Measurements from ENCODE around the gene MILR1. TPM values are rescaled to one million over a fixed set of nuclear protein-coding genes. Genes with fewer than 3 reads are reported as not detected.
"Not testable (repeated sequence)": the region's sequence is repeated elsewhere in the genome, so short reads cannot be mapped to it uniquely, and the experiment has no call there.

The MILR1 gene
- total RNA-seq, 1 donor from 2014 or later, result not detected

DNA sequence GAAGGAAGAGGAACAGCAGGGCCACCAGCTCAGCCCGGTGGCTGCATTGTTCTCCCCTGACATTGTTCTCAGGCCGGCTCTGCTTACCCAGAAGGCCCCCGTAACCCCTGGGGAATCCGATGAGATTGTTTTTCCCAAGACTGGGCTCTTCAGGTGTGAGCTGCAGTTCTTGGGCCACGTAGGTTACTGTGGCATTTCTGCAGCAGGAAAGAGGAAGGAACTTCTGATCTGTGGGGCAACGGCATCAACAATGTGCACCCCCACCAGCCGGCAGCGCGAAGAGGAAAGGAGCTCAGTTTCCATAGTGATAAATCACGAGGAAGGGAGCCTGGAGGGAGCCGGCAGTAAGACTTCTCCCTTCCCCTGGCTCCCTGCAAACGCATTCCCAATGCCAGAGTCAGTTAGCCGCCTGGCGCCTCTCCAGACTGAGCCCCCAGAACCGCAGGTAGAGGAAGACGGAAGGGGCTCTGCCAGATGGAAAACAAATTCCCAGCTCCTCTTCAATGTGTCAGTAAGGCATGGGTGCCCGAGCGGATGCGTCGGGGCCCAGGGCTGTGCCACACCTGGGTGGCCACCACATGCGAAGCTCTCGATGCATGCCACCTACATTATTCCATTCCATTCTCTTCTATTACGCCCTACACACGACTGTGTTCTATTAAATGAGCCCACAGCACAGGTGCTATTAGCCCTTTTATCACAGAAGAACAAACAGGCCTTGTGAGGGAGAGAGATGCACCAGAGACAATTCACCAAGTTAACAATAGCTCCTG, 36.7 kb upstream of the MILR1 start:
- H3K4me3 Mint-ChIP-seq (ENCODE audit: unreplicated experiment), result peak overlapping the region; percentile 58
- peaks cover 9% of the 10 kb centered on the region for H3K27me3 Mint-ChIP-seq (ENCODE audit: unreplicated experiment)
- peak overlapping the region; percentile 11 for H3K27ac Mint-ChIP-seq (ENCODE audit: unreplicated experiment)
- H3K9me3 Mint-ChIP-seq (ENCODE audit: unreplicated experiment), result no peaks in the 10 kb centered on the region
- H3K36me3 Mint-ChIP-seq (ENCODE audit: unreplicated experiment), result no peaks in the 10 kb centered on the region
- H3K4me1 Mint-ChIP-seq (ENCODE audit: unreplicated experiment), result peaks cover 19% of the 10 kb centered on the region
- DNase-seq (ENCODE audit: extremely low spot score, unreplicated experiment), result no peak
- TF ChIP-seq, protein P1, sequence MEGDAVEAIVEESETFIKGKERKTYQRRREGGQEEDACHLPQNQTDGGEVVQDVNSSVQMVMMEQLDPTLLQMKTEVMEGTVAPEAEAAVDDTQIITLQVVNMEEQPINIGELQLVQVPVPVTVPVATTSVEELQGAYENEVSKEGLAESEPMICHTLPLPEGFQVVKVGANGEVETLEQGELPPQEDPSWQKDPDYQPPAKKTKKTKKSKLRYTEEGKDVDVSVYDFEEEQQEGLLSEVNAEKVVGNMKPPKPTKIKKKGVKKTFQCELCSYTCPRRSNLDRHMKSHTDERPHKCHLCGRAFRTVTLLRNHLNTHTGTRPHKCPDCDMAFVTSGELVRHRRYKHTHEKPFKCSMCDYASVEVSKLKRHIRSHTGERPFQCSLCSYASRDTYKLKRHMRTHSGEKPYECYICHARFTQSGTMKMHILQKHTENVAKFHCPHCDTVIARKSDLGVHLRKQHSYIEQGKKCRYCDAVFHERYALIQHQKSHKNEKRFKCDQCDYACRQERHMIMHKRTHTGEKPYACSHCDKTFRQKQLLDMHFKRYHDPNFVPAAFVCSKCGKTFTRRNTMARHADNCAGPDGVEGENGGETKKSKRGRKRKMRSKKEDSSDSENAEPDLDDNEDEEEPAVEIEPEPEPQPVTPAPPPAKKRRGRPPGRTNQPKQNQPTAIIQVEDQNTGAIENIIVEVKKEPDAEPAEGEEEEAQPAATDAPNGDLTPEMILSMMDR (IDR thresholded peaks at IDR 0.05), result no peak

DNA sequence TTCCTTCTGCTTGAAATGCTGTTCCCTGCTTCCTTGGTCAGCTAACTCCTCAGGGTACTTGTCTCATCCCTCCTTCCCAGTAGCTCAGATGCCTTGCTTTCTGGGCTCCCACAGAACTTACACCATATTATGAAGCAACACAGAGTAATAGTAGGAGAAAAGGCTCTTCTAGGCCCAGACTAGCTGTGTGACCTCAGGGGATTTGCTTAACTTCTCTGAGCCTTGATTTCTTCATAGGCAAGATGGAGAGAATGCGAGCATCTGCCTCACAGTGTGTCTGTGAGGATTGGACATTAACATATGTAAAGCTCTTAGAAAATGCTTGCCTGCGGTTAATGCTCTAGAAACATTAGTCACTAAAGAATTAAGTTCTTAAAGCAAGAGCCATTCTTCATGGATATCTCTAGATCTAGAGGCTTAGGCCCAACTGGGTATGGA, 36.0 kb upstream of the MILR1 start:
- DNase-seq (ENCODE audit: extremely low spot score, unreplicated experiment), result no peak
- no peak overlapping the region for H3K4me3 Mint-ChIP-seq (ENCODE audit: unreplicated experiment)
- H3K27me3 Mint-ChIP-seq (ENCODE audit: unreplicated experiment), result peaks cover 9% of the 10 kb centered on the region
- TF ChIP-seq, protein P1 (IDR thresholded peaks at IDR 0.05), result no peak
- no peaks in the 10 kb centered on the region for H3K9me3 Mint-ChIP-seq (ENCODE audit: unreplicated experiment)
- peaks cover 19% of the 10 kb centered on the region for H3K4me1 Mint-ChIP-seq (ENCODE audit: unreplicated experiment)
- H3K36me3 Mint-ChIP-seq (ENCODE audit: unreplicated experiment), result no peaks in the 10 kb centered on the region
- H3K27ac Mint-ChIP-seq (ENCODE audit: unreplicated experiment), result no peak overlapping the region

DNA sequence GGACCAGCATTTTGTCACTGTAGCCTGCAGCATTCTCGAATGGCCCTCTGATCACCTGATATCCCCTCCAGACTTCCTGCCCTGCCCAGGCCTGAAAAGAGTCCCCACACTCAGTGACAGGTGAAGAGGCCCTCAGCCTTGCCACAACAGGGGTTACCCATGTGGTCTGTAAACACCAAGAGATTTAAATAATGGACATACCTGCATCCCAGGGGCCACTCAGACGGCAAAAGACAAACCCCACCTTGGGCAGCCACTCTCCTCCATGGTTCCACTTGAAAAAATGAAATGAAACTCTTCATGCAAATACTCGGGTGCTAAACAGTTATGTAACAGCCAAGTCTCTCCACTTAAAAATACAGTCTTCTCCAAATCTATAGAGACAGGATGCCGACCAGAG, 35.4 kb upstream of the MILR1 start:
- Mint-ChIP-seq H3K4me1 (ENCODE audit: unreplicated experiment) (peaks cover 19% of the 10 kb centered on the region), H3K27me3 (ENCODE audit: unreplicated experiment) (peaks cover 9% of the 10 kb centered on the region), H3K36me3 (ENCODE audit: unreplicated experiment) (no peaks in the 10 kb centered on the region), H3K4me3 (ENCODE audit: unreplicated experiment) (no peak overlapping the region), H3K27ac (ENCODE audit: unreplicated experiment) (no peak overlapping the region), H3K9me3 (ENCODE audit: unreplicated experiment) (no peaks in the 10 kb centered on the region)
- no peak for DNase-seq (ENCODE audit: extremely low spot score, unreplicated experiment)
- TF ChIP-seq, protein P1 (IDR thresholded peaks at IDR 0.05), result no peak

DNA sequence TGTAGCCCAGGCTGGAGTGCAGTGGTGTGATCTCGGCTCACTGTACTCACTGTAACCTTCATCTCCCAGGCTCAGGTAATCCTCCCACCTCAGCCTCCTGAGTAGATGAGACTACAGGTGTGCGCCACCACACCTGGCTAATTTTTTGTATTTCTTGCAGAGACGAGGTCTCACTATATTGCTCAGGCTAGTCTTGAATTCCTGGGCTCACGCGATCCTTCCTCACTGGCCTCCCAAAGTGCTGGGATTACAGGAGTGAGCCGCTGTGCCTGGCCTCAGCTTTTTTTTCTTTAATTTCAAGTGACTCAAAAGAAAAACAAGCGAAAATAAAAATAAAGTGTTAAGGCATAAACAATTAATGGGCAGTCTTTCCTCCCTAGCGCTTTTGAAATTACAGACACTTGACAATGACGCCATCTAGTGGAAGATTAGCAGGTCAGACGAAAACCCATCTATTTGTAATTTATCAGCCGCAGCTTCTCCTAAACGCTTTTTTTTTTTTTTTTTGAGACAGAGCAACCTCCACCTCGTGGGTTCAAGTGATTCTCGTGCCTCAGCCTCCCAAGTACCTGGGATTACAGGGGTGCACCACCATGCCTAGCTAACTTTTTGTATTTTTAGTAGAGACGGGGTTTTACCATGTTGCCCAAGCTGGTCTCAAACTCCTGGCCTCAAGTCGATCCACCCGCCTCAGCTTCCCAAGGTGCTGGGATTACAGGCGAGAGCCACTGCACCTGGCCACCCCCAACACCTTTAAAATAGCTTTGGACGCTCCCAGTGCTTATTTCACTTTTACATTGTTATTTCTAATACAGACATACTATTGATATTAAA, 30.2 kb upstream of the MILR1 start:
- no peaks in the 10 kb centered on the region for H3K36me3 Mint-ChIP-seq (ENCODE audit: unreplicated experiment)
- peaks cover 9% of the 10 kb centered on the region for H3K27me3 Mint-ChIP-seq (ENCODE audit: unreplicated experiment)
- H3K9me3 Mint-ChIP-seq (ENCODE audit: unreplicated experiment), result no peaks in the 10 kb centered on the region
- no peak for DNase-seq (ENCODE audit: extremely low spot score, unreplicated experiment)
- TF ChIP-seq, protein P1 (IDR thresholded peaks at IDR 0.05), result peak; percentile 82
- H3K4me1 Mint-ChIP-seq (ENCODE audit: unreplicated experiment), result peaks cover under 1% of the 10 kb centered on the region
- H3K27ac Mint-ChIP-seq (ENCODE audit: unreplicated experiment), result no peak overlapping the region
- H3K4me3 Mint-ChIP-seq (ENCODE audit: unreplicated experiment), result no peak overlapping the region

DNA sequence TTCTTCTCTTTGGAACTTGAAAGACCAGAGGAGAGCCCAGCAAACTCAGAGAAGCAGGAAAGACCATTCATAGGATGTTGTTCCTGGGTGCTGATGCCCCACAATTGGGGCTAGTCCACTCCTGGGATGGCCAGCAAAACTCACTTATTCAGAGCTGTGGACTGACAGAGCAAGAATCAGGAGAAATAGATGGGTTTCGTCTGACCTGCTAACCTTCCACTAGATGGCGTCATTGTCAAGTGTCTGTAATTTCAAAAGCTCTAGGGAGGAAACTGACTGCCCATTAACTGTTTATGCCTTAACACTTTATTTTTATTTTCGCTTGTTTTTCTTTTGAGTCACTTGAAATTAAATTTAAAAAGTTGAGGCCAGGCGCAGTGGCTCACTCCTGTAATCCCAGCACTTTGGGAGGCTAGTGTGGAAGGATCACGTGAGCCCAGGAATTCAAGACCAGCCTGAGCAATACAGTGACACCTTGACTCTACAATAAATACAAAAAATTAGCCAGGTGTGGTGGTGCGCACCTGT, 28.7 kb upstream of the MILR1 start:
- peaks cover 9% of the 10 kb centered on the region for H3K27me3 Mint-ChIP-seq (ENCODE audit: unreplicated experiment)
- DNase-seq (ENCODE audit: extremely low spot score, unreplicated experiment), result no peak
- no peak overlapping the region for H3K27ac Mint-ChIP-seq (ENCODE audit: unreplicated experiment)
- TF ChIP-seq, protein P1 (IDR thresholded peaks at IDR 0.05), result peak; percentile 81
- no peaks in the 10 kb centered on the region for H3K36me3 Mint-ChIP-seq (ENCODE audit: unreplicated experiment)
- no peaks in the 10 kb centered on the region for H3K9me3 Mint-ChIP-seq (ENCODE audit: unreplicated experiment)
- peaks cover 10% of the 10 kb centered on the region for H3K4me1 Mint-ChIP-seq (ENCODE audit: unreplicated experiment)
- H3K4me3 Mint-ChIP-seq (ENCODE audit: unreplicated experiment), result no peak overlapping the region

DNA sequence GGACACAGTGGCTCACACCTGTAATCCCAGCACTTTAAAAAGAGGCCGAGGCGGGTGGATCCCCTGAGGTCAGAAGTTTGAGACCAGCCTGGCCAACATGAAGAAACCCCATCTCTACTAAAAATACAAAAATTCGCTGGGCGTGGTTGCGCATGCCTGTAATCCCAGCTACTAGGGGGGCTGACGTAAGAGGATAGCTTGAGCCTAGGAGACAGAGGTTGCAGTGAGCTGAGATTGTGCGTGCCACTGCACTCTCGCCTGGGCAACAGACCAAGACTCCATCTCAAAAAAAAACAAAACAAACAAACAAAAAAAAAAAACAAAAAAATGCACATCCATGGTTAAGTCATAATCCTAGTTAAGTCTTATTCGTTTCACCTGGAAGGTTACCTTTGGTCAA, 26.8 kb upstream of the MILR1 start:
- H3K36me3 Mint-ChIP-seq (ENCODE audit: unreplicated experiment); H3K9me3 Mint-ChIP-seq (ENCODE audit: unreplicated experiment); DNase-seq (ENCODE audit: extremely low spot score, unreplicated experiment); H3K27ac Mint-ChIP-seq (ENCODE audit: unreplicated experiment); H3K4me3 Mint-ChIP-seq (ENCODE audit: unreplicated experiment): not testable (repeated sequence)
- Mint-ChIP-seq H3K4me1 (ENCODE audit: unreplicated experiment) (peaks cover 10% of the 10 kb centered on the region), H3K27me3 (ENCODE audit: unreplicated experiment) (peaks cover 13% of the 10 kb centered on the region)
